Measurements from ENCODE around the gene FREM2. TPM values are rescaled to one million over a fixed set of nuclear protein-coding genes. Genes with fewer than 3 reads are reported as not detected.

FREM2 gene
- total RNA-seq, 3 donors from 2014 or later: 0.82 to 3.3 (median 1.3) TPM

DNA sequence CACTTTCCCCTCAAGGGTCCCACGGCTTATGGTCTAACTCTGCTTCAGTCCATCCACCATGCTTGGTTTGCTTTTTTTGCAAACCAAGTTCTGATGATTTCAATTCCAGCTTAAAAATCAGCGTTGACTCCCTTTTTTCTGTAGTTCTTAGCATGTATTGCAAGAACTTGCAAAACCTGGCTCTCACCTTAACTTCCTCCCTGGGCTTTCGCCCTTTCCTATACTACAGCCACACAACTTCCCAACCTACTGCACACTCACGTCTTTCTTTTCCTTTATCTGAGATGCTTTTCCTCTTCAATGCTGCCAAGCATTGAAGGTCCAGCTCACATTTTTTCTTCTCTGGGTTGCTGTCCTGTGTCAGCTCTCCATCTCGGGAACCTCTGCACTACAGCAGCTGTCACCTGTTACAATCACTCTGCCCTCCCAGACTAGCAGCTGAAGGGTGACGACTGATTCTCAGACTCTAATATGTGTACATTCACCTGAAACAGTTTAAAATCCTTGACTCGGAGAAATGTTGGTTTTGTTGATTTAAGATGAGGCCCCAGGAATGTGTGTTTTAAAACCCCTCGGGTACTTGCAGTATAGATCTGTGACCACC, 143.7 kb downstream of the FREM2 start:
- no peaks in the 10 kb centered on the region for H3K36me3 ChIP-seq (ENCODE audit: low read depth)
- TF ChIP-seq, protein P1, sequence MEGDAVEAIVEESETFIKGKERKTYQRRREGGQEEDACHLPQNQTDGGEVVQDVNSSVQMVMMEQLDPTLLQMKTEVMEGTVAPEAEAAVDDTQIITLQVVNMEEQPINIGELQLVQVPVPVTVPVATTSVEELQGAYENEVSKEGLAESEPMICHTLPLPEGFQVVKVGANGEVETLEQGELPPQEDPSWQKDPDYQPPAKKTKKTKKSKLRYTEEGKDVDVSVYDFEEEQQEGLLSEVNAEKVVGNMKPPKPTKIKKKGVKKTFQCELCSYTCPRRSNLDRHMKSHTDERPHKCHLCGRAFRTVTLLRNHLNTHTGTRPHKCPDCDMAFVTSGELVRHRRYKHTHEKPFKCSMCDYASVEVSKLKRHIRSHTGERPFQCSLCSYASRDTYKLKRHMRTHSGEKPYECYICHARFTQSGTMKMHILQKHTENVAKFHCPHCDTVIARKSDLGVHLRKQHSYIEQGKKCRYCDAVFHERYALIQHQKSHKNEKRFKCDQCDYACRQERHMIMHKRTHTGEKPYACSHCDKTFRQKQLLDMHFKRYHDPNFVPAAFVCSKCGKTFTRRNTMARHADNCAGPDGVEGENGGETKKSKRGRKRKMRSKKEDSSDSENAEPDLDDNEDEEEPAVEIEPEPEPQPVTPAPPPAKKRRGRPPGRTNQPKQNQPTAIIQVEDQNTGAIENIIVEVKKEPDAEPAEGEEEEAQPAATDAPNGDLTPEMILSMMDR (IDR thresholded peaks at IDR 0.05): no peak
- H3K4me1 ChIP-seq (ENCODE audit: low read depth): no peaks in the 10 kb centered on the region
- no peaks in the 10 kb centered on the region for H3K9me3 ChIP-seq
- H3K4me3 ChIP-seq: no peak overlapping the region
- ATAC-seq (no peak), DNase-seq (no peak)
- intact Hi-C loops (cut with DNase I, micrococcal nuclease): no loop called here

DNA sequence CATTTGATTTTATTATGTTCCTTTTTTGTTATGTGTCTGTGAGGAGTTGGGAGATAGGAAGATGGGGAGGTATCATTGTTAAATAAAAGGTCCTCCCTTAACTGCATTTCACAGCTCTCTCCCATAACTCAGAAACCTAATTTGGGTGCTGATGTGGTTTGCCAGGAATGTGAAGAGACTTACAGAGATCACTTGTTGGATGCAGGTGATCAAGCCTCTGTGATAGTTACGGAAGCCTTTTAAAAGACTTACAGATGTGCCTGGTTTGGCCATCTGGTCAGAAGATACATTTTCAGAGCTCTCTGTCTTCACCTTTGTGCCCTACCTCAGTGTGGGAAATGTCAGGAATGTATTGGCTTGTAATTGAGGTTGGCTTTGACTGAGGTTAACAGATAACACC, 157.7 kb downstream of the FREM2 start:
- TF ChIP-seq, protein P1 (IDR thresholded peaks at IDR 0.05): no peak
- Histone ChIP-seq H3K4me1 (ENCODE audit: low read depth) (no peaks in the 10 kb centered on the region), H3K4me3 (no peak overlapping the region), H3K36me3 (ENCODE audit: low read depth) (no peaks in the 10 kb centered on the region), H3K9me3 (no peaks in the 10 kb centered on the region)
- no peak for DNase-seq
- no peak for ATAC-seq
- intact Hi-C loops (cut with DNase I, micrococcal nuclease): no loop called here

- DNase-seq: no peak
- Histone ChIP-seq H3K4me3 (no peak overlapping the region), H3K9me3 (no peaks in the 10 kb centered on the region), H3K4me1 (ENCODE audit: low read depth) (no peaks in the 10 kb centered on the region), H3K36me3 (ENCODE audit: low read depth) (no peaks in the 10 kb centered on the region)
- TF ChIP-seq, protein P1 (IDR thresholded peaks at IDR 0.05): no peak
- intact Hi-C loops (cut with DNase I, micrococcal nuclease): no loop called here
- no peak for ATAC-seq
These were observed 161.5 kb downstream of the FREM2 start for GRCh38 chr13:38848360-38848759.

DNA sequence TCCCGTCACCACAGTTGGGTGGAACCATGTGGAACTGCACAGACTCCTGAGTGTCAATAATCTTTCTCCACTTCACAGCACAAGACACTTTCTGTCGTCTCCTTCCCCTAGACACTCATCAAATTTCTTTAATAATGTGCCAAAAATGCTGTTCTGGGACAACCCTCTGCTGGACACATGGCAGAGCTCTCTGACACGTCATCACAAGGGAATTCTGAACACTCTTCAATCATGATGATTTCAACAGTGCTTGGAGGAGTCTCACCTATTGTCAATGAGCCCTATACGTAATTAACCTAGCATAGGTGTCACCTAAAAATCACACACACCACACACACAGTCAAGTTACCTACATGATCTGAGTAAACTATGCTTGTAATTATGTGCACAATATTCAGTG, 162.4 kb downstream of the FREM2 start:
- Histone ChIP-seq H3K4me3 (no peak overlapping the region), H3K9me3 (no peaks in the 10 kb centered on the region), H3K36me3 (ENCODE audit: low read depth) (no peaks in the 10 kb centered on the region), H3K4me1 (ENCODE audit: low read depth) (no peaks in the 10 kb centered on the region)
- intact Hi-C loops (cut with DNase I, micrococcal nuclease): no loop called here
- DNase-seq (no peak), ATAC-seq (no peak)
- TF ChIP-seq, protein P1 (IDR thresholded peaks at IDR 0.05): no peak

GRCh38 chr13:38850868-38851626, 164.2 kb downstream of the FREM2 start:
- DNase-seq (no peak), ATAC-seq (no peak)
- H3K4me3 ChIP-seq: no peak overlapping the region
- TF ChIP-seq, protein P1 (IDR thresholded peaks at IDR 0.05): no peak
- H3K36me3 ChIP-seq (ENCODE audit: low read depth): no peaks in the 10 kb centered on the region
- no peaks in the 10 kb centered on the region for H3K9me3 ChIP-seq
- intact Hi-C loops (cut with DNase I, micrococcal nuclease): no loop called here
- no peaks in the 10 kb centered on the region for H3K4me1 ChIP-seq (ENCODE audit: low read depth)
